OCI-LY7 (cell line): Measurements from ENCODE around the gene CSNK2A1. TPM values are rescaled to one million over a fixed set of nuclear protein-coding genes. Genes with fewer than 3 reads are reported as not detected.

Experiments used
- BruUV-seq: library from RNA; stranded (reverse); fragments of 400-500 nt; replicated peaks from 2 replicates; lab custom pipeline; 2021; lab: Mats Ljungman, UMichigan
- CTCF ChIA-PET: fragments of 300-600 bp; sonication (Branson Sonifier 250); formaldehyde crosslinking; loops from one replicate; lab custom pipeline; 2022; ENCODE audit warnings: antibody characterized with exemption; ENCODE audit not compliant: unreplicated experiment; lab: Charles Lee
- POLR2A ChIA-PET: fragments of 300-600 bp; sonication (Branson Sonifier 250); formaldehyde crosslinking; loops from one replicate; lab custom pipeline; 2022; ENCODE audit warnings: antibody characterized with exemption; lab: Charles Lee
- DNase-seq: peaks from one replicate; pipeline ENCODE4 v3.0.0-alpha.2; 2015; ENCODE audit warnings: low spot score
- H2AFZ ChIP-seq: fragments of 200-600 bp; sonication (generic), shearing (Covaris generic); 2 replicates; pipeline ENCODE4 v1.6.1; 2014; ENCODE audit warnings: mild to moderate bottlenecking, antibody characterized with exemption, low read length, moderate library complexity
- H3K27ac ChIP-seq: fragments of 200-600 bp; sonication (generic); 2 replicates; pipeline ENCODE4 v1.5.1; 2014; ENCODE audit warnings: mixed run types, low read depth, mild to moderate bottlenecking, moderate library complexity, low read length, inconsistent platforms; ENCODE audit not compliant: poor library complexity, severe bottlenecking
- H3K36me3 ChIP-seq: fragments of 200-600 bp; sonication (generic); 2 replicates; pipeline ENCODE4 v1.6.1; 2014; ENCODE audit warnings: mild to moderate bottlenecking, antibody characterized with exemption, low read length, moderate library complexity, mixed read lengths; ENCODE audit not compliant: insufficient read depth
- H3K4me1 ChIP-seq: fragments of 200-600 bp; sonication (generic); 2 replicates; pipeline ENCODE4 v1.5.1; 2014; ENCODE audit warnings: mild to moderate bottlenecking, low read length; ENCODE audit not compliant: insufficient read depth, poor library complexity, severe bottlenecking
- H3K4me2 ChIP-seq: fragments of 200-600 bp; sonication (generic); 2 replicates; pipeline ENCODE4 v1.6.1; 2014; ENCODE audit warnings: mild to moderate bottlenecking, low read length
- H3K4me3 ChIP-seq: fragments of 200-600 bp; sonication (generic); 2 replicates; pipeline ENCODE4 v1.5.1; 2014; ENCODE audit warnings: mild to moderate bottlenecking, low read depth, low read length; ENCODE audit not compliant: poor library complexity, severe bottlenecking
- H3K79me2 ChIP-seq: fragments of 200-600 bp; sonication (generic); 2 replicates; pipeline ENCODE4 v1.6.1; 2016; ENCODE audit warnings: low read depth, mild to moderate bottlenecking, low read length, moderate library complexity, mixed read lengths; ENCODE audit not compliant: insufficient read depth
- H3K9me2 ChIP-seq: fragments of 200-600 bp; sonication (generic); 2 replicates; pipeline ENCODE4 v1.6.1; 2016; ENCODE audit warnings: mild to moderate bottlenecking, low read length, mixed read lengths; ENCODE audit not compliant: insufficient read depth
- H3K9me3 ChIP-seq: fragments of 200-600 bp; sonication (generic); 2 replicates; pipeline ENCODE4 v1.6.1; 2014; ENCODE audit warnings: mild to moderate bottlenecking, mixed run types, low read length, mixed read lengths
- H4K20me1 ChIP-seq: fragments of 200-600 bp; sonication (generic); 2 replicates; pipeline ENCODE4 v1.6.1; 2014; ENCODE audit warnings: mild to moderate bottlenecking, antibody characterized with exemption, low read length, moderate library complexity, mixed read lengths; ENCODE audit not compliant: insufficient read depth
- CTCF ChIP-seq: fragments of 200-600 bp; sonication (generic); conservative IDR thresholded peaks from 2 replicates; pipeline ENCODE4 v1.5.1; 2014; ENCODE audit warnings: mild to moderate bottlenecking, antibody characterized with exemption, low read length, moderate library complexity, mixed read lengths
- EZH2phosphoT487 ChIP-seq: fragments of 200-600 bp; sonication (generic); IDR thresholded peaks from 2 replicates; pipeline ENCODE4 v1.6.1; 2018; ENCODE audit warnings: low read depth, borderline replicate concordance, mild to moderate bottlenecking, mixed run types, antibody characterized with exemption, low read length, moderate library complexity, mixed read lengths
- intact Hi-C: fragments of 100-400 bp; cut with micrococcal nuclease; formaldehyde crosslinking; loops from one replicate; pipeline ENCODE4 v1.10.0; 2022; ENCODE audit not compliant: unreplicated experiment
- total RNA-seq, 2 experiments: library from RNA; depleted of rRNA in 1 of 2; stranded (reverse); fragments of >200 nt in 1 of 2; shearing (Covaris generic) in 1 of 2; gene quantifications; 2 replicates each; pipeline ENCODE4 v1.2.3, GENCODE V29; 2014 to 2022

The CSNK2A1 gene
- total RNA-seq, 2 experiments from 2014 or later = 90.8 to 164 TPM

GRCh38 chr20:517221-517620 is 26.4 kb downstream of the CSNK2A1 start:
- no peak overlapping the region for H3K4me3 ChIP-seq
- peaks cover 89% of the 10 kb centered on the region for H3K36me3 ChIP-seq
- POLR2A ChIA-PET = interaction anchor here (1.4 kb wide), 1 partner anchor 11 kb away, joined by 3 read pairs; no protein-coding TSS in a partner anchor
- peaks cover 21% of the 10 kb centered on the region; the same call in 1 of the 2 replicates for H3K9me3 ChIP-seq
- H3K9me2 ChIP-seq = no peaks in the 10 kb centered on the region
- H3K4me1 ChIP-seq = no peaks in the 10 kb centered on the region
- H3K79me2 ChIP-seq = peaks cover 99% of the 10 kb centered on the region
- H3K4me2 ChIP-seq = no peak overlapping the region
- H2AFZ ChIP-seq = no peak overlapping the region
- 0 out of 2 replicates have a peak, but pooled peaks cover 12% of the 10 kb centered on the region for H4K20me1 ChIP-seq
- no peak for TF ChIP-seq EZH2phosphoT487
- no peak for TF ChIP-seq CTCF
- intact Hi-C loops = no loop called here
- CTCF ChIA-PET = no interaction called here
- no TSS peak for BruUV-seq
- DNase-seq = no peak
- no peak overlapping the region for H3K27ac ChIP-seq

- 0 out of 2 replicates have a peak, but pooled peaks cover 14% of the 10 kb centered on the region for H4K20me1 ChIP-seq
These were observed 26.8 kb downstream of the CSNK2A1 start for GRCh38 chr20:516799-517198.

More at GRCh38 chr20:516799-517198, 26.8 kb downstream of the CSNK2A1 start:
- Histone ChIP-seq H3K4me3 (no peak overlapping the region), H2AFZ (no peak overlapping the region), H3K36me3 (peaks cover 88% of the 10 kb centered on the region), H3K4me2 (no peak overlapping the region), H3K9me2 (no peaks in the 10 kb centered on the region), H3K9me3 (peaks cover 21% of the 10 kb centered on the region; the same call in 1 of the 2 replicates), H3K79me2 (peaks cover 99% of the 10 kb centered on the region), H3K4me1 (no peaks in the 10 kb centered on the region), H3K27ac (no peak overlapping the region)
- no TSS peak for BruUV-seq
- POLR2A ChIA-PET = interaction anchor here (1.4 kb wide), 1 partner anchor 10 kb away, joined by 3 read pairs; no protein-coding TSS in a partner anchor
- intact Hi-C loops = no loop called here
- CTCF ChIA-PET = no interaction called here
- no peak for TF ChIP-seq CTCF
- TF ChIP-seq EZH2phosphoT487 = no peak
- DNase-seq = no peak
